Smooth muscle cell (in vitro differentiated cells): ENCODE results near the gene EXD2. TPM values are rescaled to one million over a fixed set of nuclear protein-coding genes. Genes with fewer than 3 reads are reported as not detected.
A peak's percentile ranks its signal among the peaks of the same experiment; 100 is the strongest.

Experiments used
- DNase-seq: peaks from one replicate; lab custom pipeline; 2025; ENCODE audit not compliant: unreplicated experiment; lab: John Stamatoyannopoulos, UW
- H2AFZ ChIP-seq: fragments of 200-600 bp; sonication (generic); 2 replicates; pipeline ENCODE4 v1.6.0; 2016; ENCODE audit warnings: antibody characterized with exemption, low read depth, mild to moderate bottlenecking
- H3F3A ChIP-seq: fragments of 200-600 bp; sonication (generic); 2 replicates; pipeline ENCODE4 v1.6.0; 2017; ENCODE audit warnings: antibody characterized with exemption, low read depth
- H3K27ac ChIP-seq: fragments of 200-600 bp; sonication (generic); 2 replicates; pipeline ENCODE4 v1.5.1; 2016; ENCODE audit warnings: low read depth, mild to moderate bottlenecking
- H3K27me3 ChIP-seq: fragments of 200-600 bp; sonication (generic); 2 replicates; pipeline ENCODE4 v1.6.1; 2016; ENCODE audit warnings: low read depth, mild to moderate bottlenecking
- H3K36me3 ChIP-seq: fragments of 200-600 bp; sonication (generic); 2 replicates; pipeline ENCODE4 v1.5.1; 2016; ENCODE audit warnings: low read depth
- H3K4me1 ChIP-seq: fragments of 200-600 bp; sonication (generic); 2 replicates; pipeline ENCODE4 v1.5.1; 2016; ENCODE audit warnings: low read depth
- H3K4me2 ChIP-seq: fragments of 200-600 bp; sonication (generic); 2 replicates; pipeline ENCODE4 v1.6.0; 2016; ENCODE audit warnings: mild to moderate bottlenecking
- H3K4me3 ChIP-seq: fragments of 200-600 bp; sonication (generic); 2 replicates; pipeline ENCODE4 v1.5.1; 2016; ENCODE audit warnings: mild to moderate bottlenecking
- H3K79me2 ChIP-seq: fragments of 200-600 bp; sonication (generic); 2 replicates; pipeline ENCODE4 v1.6.0; 2016; ENCODE audit warnings: low read depth, mild to moderate bottlenecking
- H3K9ac ChIP-seq: fragments of 200-600 bp; sonication (generic); 2 replicates; pipeline ENCODE4 v1.6.0; 2016; ENCODE audit warnings: low read depth
- H3K9me3 ChIP-seq: fragments of 200-600 bp; sonication (generic); replicated peaks from 2 replicates; pipeline ENCODE4 v1.5.1; 2016; ENCODE audit warnings: low read depth
- H4K20me1 ChIP-seq: fragments of 200-600 bp; sonication (generic); 2 replicates; pipeline ENCODE4 v1.6.0; 2016; ENCODE audit warnings: low read depth
- WGBS: methylation state at CpG from one replicate; pipeline ENCODE4 v1.1.7; 2016; ENCODE audit warnings: low lambda C conversion rate; 5-methylcytosine and 5-hydroxymethylcytosine counted together
- polyA plus RNA-seq: library from polyadenylated mRNA; unstranded; fragments of >200 nt; fragmentation: Nextera tagmentation; extraction: Ambion mirVana; gene quantifications from 2 replicates; pipeline ENCODE4 v1.2.1, GENCODE V29; 2016
- total RNA-seq: library from RNA; depleted of rRNA; stranded (reverse); fragments of >200 nt; gene quantifications from 2 replicates; pipeline ENCODE4 v1.2.3, GENCODE V29; 2014
- TF ChIP-seq, protein P1 (sequence below): fragments of 200-600 bp; sonication (generic); IDR thresholded peaks from 2 replicates; pipeline ENCODE4 v1.5.1; 2017; ENCODE audit warnings: borderline replicate concordance, mild to moderate bottlenecking, antibody characterized with exemption; ENCODE audit not compliant: insufficient read depth, poor library complexity, severe bottlenecking

EXD2 gene
- total and polyA plus RNA-seq, 2 experiments from 2014 or later: 12.0 to 12.5 TPM

DNA sequence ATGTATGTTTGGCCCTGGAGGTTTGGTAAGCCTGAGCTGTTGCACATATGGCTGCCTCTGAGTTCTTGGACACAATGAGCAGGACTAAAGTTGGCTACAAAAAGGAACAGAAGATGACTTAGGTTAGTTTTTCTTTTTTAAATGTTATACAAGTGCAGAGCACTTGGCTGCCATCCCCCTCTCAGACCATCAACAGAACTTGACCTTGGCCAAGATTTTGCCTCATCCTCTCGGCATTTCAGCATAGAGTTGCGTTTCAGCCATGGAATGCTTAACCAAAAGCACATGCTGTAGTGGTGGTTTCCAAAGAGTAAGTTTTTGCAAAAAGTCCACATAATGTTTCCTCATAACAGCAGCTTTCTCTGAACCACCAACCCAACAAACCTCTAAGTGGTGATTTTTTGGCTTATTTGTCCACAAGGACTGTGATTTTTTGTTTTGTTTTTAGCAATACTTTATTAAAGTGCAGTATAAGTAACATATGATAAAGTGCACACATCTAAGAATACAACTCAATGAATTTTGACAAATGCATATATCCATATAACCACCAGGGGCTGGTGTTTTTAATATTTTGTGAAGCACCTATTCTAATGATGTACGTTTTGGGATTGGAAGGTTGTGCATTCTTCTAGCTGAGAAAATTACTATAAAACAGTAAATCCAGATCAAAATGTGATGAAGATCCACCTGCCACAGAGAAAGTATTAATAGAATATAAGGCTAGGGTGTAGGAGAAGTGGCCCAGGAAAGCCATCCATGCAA, 56.6 kb downstream of the EXD2 start:
- H2AFZ ChIP-seq: no peak overlapping the region
- WGBS: 92% methylated on average over 3 of the region's 3 CpGs

DNA sequence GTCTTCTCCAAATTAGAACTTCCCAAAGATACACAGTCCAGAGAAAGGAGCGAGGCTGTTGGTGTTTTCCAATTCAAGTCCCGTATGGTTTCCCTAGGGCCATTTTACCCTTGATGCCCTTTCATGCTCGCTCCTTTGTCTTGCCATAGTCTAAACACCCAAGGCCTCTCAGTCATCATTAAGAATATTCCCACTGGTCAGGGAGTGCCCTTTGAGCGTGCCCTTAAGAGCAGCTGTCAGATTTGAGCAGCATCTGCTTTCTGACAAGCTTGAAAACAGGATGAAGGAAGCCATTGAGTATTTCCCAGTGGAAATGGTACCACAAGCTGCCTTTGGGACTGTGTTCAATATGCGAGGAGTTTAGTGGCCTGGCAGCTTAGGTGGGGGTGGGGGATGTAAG, 58.3 kb downstream of the EXD2 start:
- Histone ChIP-seq H2AFZ (no peak overlapping the region), H3K9ac (no peak overlapping the region), H3K4me2 (no peak overlapping the region), H3K79me2 (no peaks in the 10 kb centered on the region), H3K27me3 (peaks cover 4% of the 10 kb centered on the region), H3K4me3 (no peak overlapping the region), H3K27ac (no peak overlapping the region), H3K4me1 (no peaks in the 10 kb centered on the region), H3F3A (no peaks in the 10 kb centered on the region), H3K9me3 (no peaks in the 10 kb centered on the region), H3K36me3 (no peaks in the 10 kb centered on the region), H4K20me1 (no peaks in the 10 kb centered on the region)
- TF ChIP-seq, protein P1, sequence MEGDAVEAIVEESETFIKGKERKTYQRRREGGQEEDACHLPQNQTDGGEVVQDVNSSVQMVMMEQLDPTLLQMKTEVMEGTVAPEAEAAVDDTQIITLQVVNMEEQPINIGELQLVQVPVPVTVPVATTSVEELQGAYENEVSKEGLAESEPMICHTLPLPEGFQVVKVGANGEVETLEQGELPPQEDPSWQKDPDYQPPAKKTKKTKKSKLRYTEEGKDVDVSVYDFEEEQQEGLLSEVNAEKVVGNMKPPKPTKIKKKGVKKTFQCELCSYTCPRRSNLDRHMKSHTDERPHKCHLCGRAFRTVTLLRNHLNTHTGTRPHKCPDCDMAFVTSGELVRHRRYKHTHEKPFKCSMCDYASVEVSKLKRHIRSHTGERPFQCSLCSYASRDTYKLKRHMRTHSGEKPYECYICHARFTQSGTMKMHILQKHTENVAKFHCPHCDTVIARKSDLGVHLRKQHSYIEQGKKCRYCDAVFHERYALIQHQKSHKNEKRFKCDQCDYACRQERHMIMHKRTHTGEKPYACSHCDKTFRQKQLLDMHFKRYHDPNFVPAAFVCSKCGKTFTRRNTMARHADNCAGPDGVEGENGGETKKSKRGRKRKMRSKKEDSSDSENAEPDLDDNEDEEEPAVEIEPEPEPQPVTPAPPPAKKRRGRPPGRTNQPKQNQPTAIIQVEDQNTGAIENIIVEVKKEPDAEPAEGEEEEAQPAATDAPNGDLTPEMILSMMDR: no peak
- 94% methylated on average over 5 of the region's 5 CpGs for WGBS
- no peak for DNase-seq

More for the DNA sequence above, 56.6 kb downstream of the EXD2 start:
- no peak overlapping the region for H3K27ac ChIP-seq
- no peak overlapping the region for H3K4me3 ChIP-seq
- H3F3A ChIP-seq: no peaks in the 10 kb centered on the region
- TF ChIP-seq, protein P1: peak; percentile 32
- no peaks in the 10 kb centered on the region for H3K27me3 ChIP-seq
- H3K4me2 ChIP-seq: no peak overlapping the region
- no peak for DNase-seq
- H3K9me3 ChIP-seq: no peaks in the 10 kb centered on the region
- no peak overlapping the region for H3K9ac ChIP-seq
- no peaks in the 10 kb centered on the region for H3K36me3 ChIP-seq
- H3K4me1 ChIP-seq: no peaks in the 10 kb centered on the region
- no peaks in the 10 kb centered on the region for H3K79me2 ChIP-seq
- H4K20me1 ChIP-seq: no peaks in the 10 kb centered on the region

DNA sequence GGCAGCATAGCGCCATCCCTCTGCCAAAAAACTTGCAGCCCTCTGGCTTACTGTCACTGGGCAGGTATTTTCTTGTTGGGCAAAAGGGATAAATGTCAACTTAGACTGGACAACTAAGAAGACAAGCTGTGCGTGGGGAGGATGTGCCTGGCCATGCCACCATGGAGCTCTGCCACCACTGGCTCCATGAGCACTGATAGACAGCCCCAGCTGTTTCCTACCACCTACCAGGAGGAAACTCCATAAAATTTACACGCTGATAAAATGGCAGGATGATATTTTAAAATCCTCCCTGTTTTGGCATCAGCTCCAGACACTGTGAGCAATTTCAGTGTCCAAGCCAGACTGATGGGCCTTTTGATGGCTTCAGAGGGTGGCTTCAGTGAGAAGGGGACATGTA, 61.6 kb downstream of the EXD2 start:
- 75% methylated on average over 3 of the region's 3 CpGs for WGBS
- H2AFZ ChIP-seq: no peak overlapping the region

More for the DNA sequence above, 61.6 kb downstream of the EXD2 start:
- Histone ChIP-seq H3K9ac (no peak overlapping the region), H3K79me2 (no peaks in the 10 kb centered on the region), H3K4me1 (no peaks in the 10 kb centered on the region), H3K4me2 (no peak overlapping the region), H3F3A (no peaks in the 10 kb centered on the region), H3K4me3 (no peak overlapping the region), H4K20me1 (no peaks in the 10 kb centered on the region), H3K36me3 (no peaks in the 10 kb centered on the region), H3K27me3 (peaks cover 37% of the 10 kb centered on the region), H3K9me3 (no peaks in the 10 kb centered on the region), H3K27ac (no peak overlapping the region)
- DNase-seq: no peak
- TF ChIP-seq, protein P1: no peak
